Embryonic facial prominence (tissue), 1 donor: ENCODE results near the gene SPTLC3.

Experiments
- DNase-seq: peaks from one replicate; pipeline ENCODE4 v3.0.0-alpha.2; 2016; ENCODE audit errors: extremely low spot score

Gene SPTLC3

DNA sequence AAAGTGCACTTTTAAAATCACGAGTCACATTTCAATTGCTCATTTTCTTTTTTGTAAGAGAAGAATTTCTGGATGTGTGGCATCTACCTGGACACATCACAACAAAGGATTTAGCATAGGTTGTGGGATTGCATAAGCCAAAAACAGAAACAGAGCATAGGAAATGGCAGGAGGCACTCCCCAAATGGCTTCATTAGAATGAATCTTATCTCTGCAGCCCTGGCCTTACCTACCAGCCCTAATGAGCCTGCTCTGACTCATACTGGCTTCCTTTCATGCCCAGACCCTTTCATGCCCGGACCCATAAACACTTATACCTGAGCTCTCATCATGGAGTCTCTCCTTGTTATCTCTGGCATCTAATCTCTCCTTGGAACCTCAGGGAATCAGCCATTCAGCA, 23.9 kb upstream of the SPTLC3 start:
- no peak for DNase-seq

DNA sequence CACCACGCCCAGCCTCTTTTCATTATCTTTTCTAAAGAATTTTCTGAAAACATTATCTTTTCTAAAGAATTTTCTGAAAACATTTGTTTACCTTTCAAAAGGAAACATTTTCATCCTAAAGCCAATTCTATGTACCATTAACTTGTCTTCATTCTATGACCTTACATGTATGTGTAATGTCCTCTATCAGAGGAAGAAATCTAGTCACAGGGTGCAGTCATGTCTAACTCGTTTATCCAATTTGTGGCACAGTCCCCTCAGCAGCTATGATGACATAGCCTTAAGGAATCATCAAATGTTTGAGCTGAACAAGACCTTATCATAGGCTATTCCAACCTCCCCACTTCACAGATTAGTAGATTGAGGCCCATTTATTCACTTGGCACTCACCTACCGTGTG, 21.5 kb upstream of the SPTLC3 start:
- no peak for DNase-seq

- DNase-seq = no peak
Observed at GRCh38 chr20:12989586-12990115, 19.1 kb upstream of the SPTLC3 start.

- DNase-seq = no peak
Observed at GRCh38 chr20:12997128-12997655, 11.6 kb upstream of the SPTLC3 start.

DNA sequence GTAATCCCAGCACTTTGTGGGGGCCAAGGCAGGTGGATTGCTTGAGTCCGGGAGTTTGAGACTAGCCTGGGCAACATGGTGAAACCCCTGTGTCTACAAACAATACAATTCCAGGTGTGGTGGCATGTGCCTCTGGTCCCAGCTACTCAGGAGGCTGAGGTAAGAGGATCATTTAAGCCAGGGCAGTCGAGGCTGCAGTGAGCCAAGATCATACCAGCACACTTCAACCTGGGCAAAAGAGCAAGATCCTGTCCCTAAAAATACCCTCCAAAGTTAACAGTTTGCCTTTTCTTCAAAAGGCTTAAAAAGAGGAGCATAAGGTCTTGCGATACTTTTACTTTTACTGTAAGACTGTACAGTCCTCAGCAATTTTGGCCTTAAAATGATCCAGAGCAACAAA, 10.7 kb upstream of the SPTLC3 start:
- DNase-seq = no peak

GRCh38 chr20:12999201-12999600, 9.6 kb upstream of the SPTLC3 start:
- no peak for DNase-seq

GRCh38 chr20:13002251-13002650, 6.5 kb upstream of the SPTLC3 start:
- DNase-seq = no peak

DNA sequence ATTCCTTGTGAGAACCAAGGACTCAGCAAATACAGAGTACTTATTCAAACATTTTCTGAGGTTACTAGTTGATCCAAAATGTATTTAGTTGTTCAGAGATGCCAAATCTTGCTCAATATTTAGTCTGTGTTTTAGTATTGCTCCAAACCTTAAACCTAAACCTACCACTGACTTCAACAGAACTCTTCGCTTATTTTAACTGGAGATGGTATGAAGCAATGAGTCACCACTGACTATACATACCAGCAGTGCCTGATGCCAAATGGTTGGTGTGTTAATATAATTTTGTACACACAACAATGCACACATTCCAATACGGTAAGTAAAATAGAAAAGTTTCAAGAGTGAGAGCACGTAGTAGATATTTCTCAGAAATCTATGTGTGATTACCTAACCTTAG, 1.9 kb upstream of the SPTLC3 start:
- no peak for DNase-seq

GRCh38 chr20:13007596-13007995, 1.2 kb upstream of the SPTLC3 start:
- no peak for DNase-seq

GRCh38 chr20:13009682-13010406, 1.1 kb downstream of the SPTLC3 start:
- DNase-seq = no peak

- no peak for DNase-seq
Observed at GRCh38 chr20:13012886-13013285, 4.1 kb downstream of the SPTLC3 start.

DNA sequence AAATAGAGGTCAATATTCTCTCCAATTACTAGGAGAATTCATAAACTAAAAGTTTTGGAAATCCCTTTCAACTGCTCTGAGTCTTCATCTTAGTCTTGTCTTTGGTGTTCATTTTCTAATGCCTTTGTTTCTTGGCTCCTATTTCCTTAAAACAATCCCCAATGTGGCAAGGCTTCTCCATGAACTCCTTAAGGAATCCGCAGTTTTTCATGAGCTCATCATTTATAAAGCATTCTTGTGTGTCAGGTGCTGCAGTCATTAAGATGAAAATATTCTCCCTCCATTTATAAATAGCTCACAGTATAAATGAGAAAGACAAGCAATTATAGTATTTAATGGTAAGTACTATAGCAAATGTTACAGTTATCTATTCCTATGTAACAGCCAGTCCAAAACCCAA, 4.6 kb downstream of the SPTLC3 start:
- DNase-seq = no peak

GRCh38 chr20:13017235-13017634, 8.5 kb downstream of the SPTLC3 start:
- DNase-seq = no peak

DNA sequence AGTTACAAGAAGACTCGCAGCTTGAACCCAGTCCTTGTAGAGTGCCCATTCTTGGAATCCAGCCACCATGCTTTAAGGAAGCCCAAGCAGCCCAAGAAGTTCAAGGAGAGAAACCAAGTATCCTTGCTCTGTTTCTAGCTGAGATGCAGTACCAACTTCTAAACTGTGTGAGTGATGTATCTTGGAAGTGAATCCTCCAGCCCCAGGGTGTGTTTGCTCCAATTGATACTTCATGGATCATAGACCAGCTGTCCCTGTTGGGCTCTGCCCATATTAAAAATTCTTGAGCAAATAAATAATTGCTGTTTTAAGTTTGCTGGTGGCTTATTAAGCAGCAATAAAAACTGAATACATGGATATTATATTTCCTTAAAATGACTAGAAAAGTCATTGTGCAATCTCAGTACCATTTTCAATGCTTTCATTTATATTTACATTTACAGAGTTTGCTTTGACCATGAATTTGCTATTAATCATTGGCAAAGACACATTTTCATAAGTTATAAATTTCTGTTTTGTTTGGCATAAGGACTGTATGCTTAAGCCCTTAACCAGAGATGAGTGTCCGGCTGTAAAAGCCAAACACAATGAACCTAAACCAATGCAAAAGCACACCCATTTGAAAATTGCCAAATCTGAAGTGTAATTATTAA, 9.2 kb downstream of the SPTLC3 start:
- no peak for DNase-seq

DNA sequence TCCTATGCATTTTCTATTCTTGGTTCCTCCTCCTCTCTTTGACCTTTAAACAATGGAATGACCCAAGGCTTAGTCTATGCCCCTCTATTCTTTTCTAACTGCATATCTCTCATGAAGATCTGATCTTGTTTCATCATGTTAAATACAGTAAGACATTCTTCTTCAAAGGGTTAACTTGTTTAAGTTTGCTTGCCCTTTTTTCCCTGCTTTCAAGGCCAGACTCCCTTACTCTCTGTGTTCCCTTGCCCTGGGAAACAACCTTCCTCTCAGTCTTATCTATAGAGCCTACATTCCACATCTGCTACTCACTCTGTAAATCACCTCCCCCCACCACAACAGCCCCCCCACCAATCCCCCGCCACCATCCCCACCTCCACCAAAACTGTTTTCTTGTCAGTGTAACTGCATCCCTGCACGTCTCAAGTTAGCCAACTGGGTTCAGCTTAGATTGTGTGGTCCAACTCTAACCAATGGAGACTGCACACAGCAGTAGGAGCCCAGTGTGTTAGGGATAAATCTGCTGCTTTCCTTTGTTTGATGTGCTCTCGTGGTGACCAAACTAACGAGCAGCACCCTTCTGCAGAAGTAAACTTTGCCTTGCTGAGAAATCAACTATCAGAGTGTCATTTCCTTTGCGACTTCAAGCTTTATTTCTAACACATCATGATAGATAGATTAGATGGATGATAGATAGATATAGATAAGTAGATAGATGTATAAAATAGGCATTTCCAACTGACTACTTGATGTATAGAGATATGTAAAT, 12.6 kb downstream of the SPTLC3 start:
- no peak for DNase-seq

GRCh38 chr20:13022401-13023155, 13.8 kb downstream of the SPTLC3 start:
- DNase-seq = no peak

DNA sequence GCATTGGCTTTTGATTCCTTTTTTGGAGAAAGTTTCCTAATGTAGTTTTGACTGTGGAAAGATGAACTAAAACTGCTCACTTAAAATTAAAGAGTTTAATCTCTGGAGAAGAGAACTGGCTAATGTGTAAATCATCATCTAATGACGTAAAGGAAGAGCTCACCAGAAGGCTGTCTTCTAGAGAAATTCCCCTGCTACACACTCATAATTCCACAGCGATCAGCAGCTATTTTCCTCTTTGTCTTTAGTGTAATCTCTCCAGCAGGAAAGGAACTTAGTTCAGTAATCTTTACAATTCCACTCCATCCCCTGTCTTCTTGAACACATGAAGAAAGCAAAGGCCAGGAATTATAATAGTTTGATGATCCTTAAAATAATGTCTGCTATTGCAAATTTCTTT, 15.8 kb downstream of the SPTLC3 start:
- no peak for DNase-seq

DNA sequence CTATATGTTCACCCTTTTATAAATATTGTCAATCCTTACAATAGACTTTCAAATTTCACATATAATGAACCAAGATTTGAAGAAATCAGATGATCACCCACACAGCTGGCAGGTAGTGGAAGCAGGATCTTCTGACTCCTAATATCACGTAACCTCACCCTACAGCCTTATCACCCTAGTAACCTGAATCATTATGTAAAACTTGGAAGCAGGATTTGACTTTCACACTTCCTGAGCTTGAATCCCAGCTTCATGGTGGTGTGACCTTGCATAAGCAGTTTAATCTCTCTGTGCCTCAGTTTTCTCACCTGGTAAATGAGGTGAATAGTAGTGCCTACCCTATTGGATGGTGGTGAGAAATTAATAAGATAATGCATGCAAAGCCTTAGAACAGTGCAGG, 16.4 kb downstream of the SPTLC3 start:
- DNase-seq = no peak

DNA sequence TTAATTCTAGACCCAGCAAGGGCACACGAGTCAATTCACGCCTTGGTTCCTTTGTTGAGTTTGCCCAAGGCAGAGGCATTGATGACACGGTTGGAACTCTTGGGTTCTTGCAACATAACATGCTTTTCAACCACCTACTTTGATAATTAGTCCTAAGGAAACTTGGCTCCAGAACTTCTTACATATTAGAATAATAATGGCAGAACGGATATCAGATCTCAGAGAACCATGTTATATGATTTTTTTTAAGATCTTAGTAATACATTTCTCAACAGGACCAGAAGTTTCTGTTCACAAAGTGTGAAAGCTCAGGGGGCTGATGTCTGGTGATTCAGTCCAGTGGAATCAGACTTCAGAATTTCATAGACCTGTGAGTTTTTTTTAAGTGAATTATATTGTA, 19.2 kb downstream of the SPTLC3 start:
- no peak for DNase-seq

- DNase-seq = no peak
Observed at GRCh38 chr20:13028673-13029072, 19.9 kb downstream of the SPTLC3 start.

GRCh38 chr20:13029687-13030375, 21.1 kb downstream of the SPTLC3 start:
- DNase-seq = no peak
